T-helper 2 cell (primary cell): Measurements from ENCODE around the gene LRIT1.
A peak's percentile ranks its signal among the peaks of the same experiment; 100 is the strongest.

Experiments used
- DNase-seq, 5 experiments: peaks; one replicate each; pipeline versions ENCODE4 v3.0.0 to v3.0.0-alpha.2; 2012 to 2022

LRIT1 gene

GRCh38 chr10:84191106-84191505 is 50.2 kb downstream of the LRIT1 start:
- peak in 2 of 5 experiments; percentile 24 to 48 for DNase-seq

- DNase-seq = no peak
These were observed 50.7 kb downstream of the LRIT1 start for GRCh38 chr10:84190621-84191020.

GRCh38 chr10:84188815-84189214 is 52.5 kb downstream of the LRIT1 start:
- DNase-seq = no peak

- DNase-seq = no peak
These were observed 55.7 kb downstream of the LRIT1 start for GRCh38 chr10:84185526-84186175.

GRCh38 chr10:84184517-84184916 is 56.8 kb downstream of the LRIT1 start:
- no peak for DNase-seq

GRCh38 chr10:84181631-84182030 is 59.7 kb downstream of the LRIT1 start:
- no peak for DNase-seq
